Right cardiac atrium (tissue), 5 donors: ENCODE results near the gene B4GALT5. TPM values are rescaled to one million over a fixed set of nuclear protein-coding genes. Genes with fewer than 3 reads are reported as not detected.

ENCODE experiments used
- ATAC-seq, 2 donors: fragments of 200-7000 bp; cut with Tn5 transposase; one replicate each; pipeline versions ENCODE4 v1.8.0 to v1.9.1; 2020; ENCODE audit warnings: moderate library complexity in 2 of 2, mild to moderate bottlenecking in 1 of 2
- DNase-seq, 3 donors: peaks; one replicate each; pipeline ENCODE4 v3.0.0-alpha.2; 2020
- H3K27ac ChIP-seq: one replicate; pipeline ENCODE4 v1.5.1; 2013; ENCODE audit warnings: mild to moderate bottlenecking, low read length, control low read depth, moderate library complexity
- H3K27me3 ChIP-seq: one replicate; pipeline ENCODE4 v1.6.1; 2013; ENCODE audit not compliant: control insufficient read depth, insufficient read depth
- H3K4me1 ChIP-seq: one replicate; pipeline ENCODE4 v1.6.1; 2013; ENCODE audit warnings: low read length; ENCODE audit not compliant: control insufficient read depth, insufficient read depth
- H3K4me3 ChIP-seq: one replicate; pipeline ENCODE4 v1.5.1; 2013; ENCODE audit warnings: low read length, control low read depth
- H3K9me3 ChIP-seq: one replicate; pipeline ENCODE4 v1.6.1; 2013; ENCODE audit warnings: low read length; ENCODE audit not compliant: control insufficient read depth
- WGBS: extraction: QIAGEN DNeasy Blood & Tissue Kit; methylation state at CpG from one replicate; pipeline ENCODE4 v1.1.7; 2013; 5-methylcytosine and 5-hydroxymethylcytosine counted together
- intact Hi-C, 4 donors: fragments of 100-400 bp; cut with DNase I; formaldehyde crosslinking; loops; one replicate each; pipeline versions ENCODE4 v1.11.0 to v1.14.0; 2022 to 2023
- polyA plus RNA-seq: library from polyadenylated mRNA; stranded (reverse); fragments of 200-250 nt; gene quantifications from one replicate; pipeline ENCODE4 v1.2.3, GENCODE V29; 2013
- total RNA-seq, 4 donors: library from RNA; stranded (reverse); fragmentation: NEBNext Ultra II Directional; extraction: Animal tissue kit (Norgen Biotek cat#: 25700); gene quantifications; one replicate each; pipeline ENCODE4 v1.2.1, GENCODE V29; 2021
- donor health status: healthy with polysubstance abuse.
- donor health status: DM: no; HTN: yes; CAD: no.
- donor health status: DM: no; HTN: no; CAD: no.
- donor health status: DM: no; HTN: yes; CAD: no; lungs with severe emphysema.
- donor health status: DM: yes; HTN: yes; CAD: no.

B4GALT5 gene
- total and polyA plus RNA-seq, 5 donors, result 13.8 to 33.6 (median 23.2) TPM

GRCh38 chr20:49666911-49667310, 46.8 kb downstream of the B4GALT5 start:
- H3K9me3 ChIP-seq, result no peaks in the 10 kb centered on the region
- intact Hi-C loops, result no loop called here
- no peak overlapping the region for H3K4me3 ChIP-seq
- ATAC-seq (no peak), DNase-seq (no peak)
- no peak overlapping the region for H3K27ac ChIP-seq
- no peaks in the 10 kb centered on the region for H3K27me3 ChIP-seq
- WGBS, result 38% methylated on average over 3 of the region's 3 CpGs
- H3K4me1 ChIP-seq, result no peaks in the 10 kb centered on the region

- 96% methylated on average over 7 of the region's 7 CpGs for WGBS
- H3K9me3 ChIP-seq, result no peaks in the 10 kb centered on the region
- intact Hi-C loops, result no loop called here
- no peak overlapping the region for H3K27ac ChIP-seq
- no peak overlapping the region for H3K4me3 ChIP-seq
- DNase-seq (no peak), ATAC-seq (no peak)
- H3K27me3 ChIP-seq, result no peaks in the 10 kb centered on the region
- no peaks in the 10 kb centered on the region for H3K4me1 ChIP-seq
These were observed 47.9 kb downstream of the B4GALT5 start for GRCh38 chr20:49665796-49666195.

- ATAC-seq, result no peak
- WGBS, result 99% methylated on average over 3 of the region's 3 CpGs
- Histone ChIP-seq H3K27ac (no peak overlapping the region), H3K27me3 (no peaks in the 10 kb centered on the region), H3K4me1 (peaks cover 3% of the 10 kb centered on the region), H3K4me3 (no peak overlapping the region), H3K9me3 (no peaks in the 10 kb centered on the region)
- intact Hi-C loops, result no loop called here
- no peak for DNase-seq
These were observed 48.9 kb downstream of the B4GALT5 start for GRCh38 chr20:49664612-49665313.

- no peaks in the 10 kb centered on the region for H3K9me3 ChIP-seq
- peaks cover 6% of the 10 kb centered on the region for H3K4me1 ChIP-seq
- DNase-seq (no peak), ATAC-seq (no peak)
- intact Hi-C loops, result no loop called here
- no peak overlapping the region for H3K4me3 ChIP-seq
- H3K27me3 ChIP-seq, result no peaks in the 10 kb centered on the region
- H3K27ac ChIP-seq, result no peak overlapping the region
These were observed 50.6 kb downstream of the B4GALT5 start for GRCh38 chr20:49663112-49663511.

GRCh38 chr20:49661560-49662329, 51.9 kb downstream of the B4GALT5 start:
- intact Hi-C loops, result no loop called here
- Histone ChIP-seq H3K27me3 (no peaks in the 10 kb centered on the region), H3K27ac (no peak overlapping the region), H3K4me1 (peaks cover 10% of the 10 kb centered on the region), H3K4me3 (no peak overlapping the region), H3K9me3 (no peaks in the 10 kb centered on the region)
- ATAC-seq (peak in 1 of 2 donors; percentile 11), DNase-seq (no peak)
- WGBS, result 81% methylated on average over 8 of the region's 8 CpGs

- WGBS, result 98% methylated on average over 5 of the region's 5 CpGs
- H3K27me3 ChIP-seq, result no peaks in the 10 kb centered on the region
- peaks cover 10% of the 10 kb centered on the region for H3K4me1 ChIP-seq
- H3K9me3 ChIP-seq, result no peaks in the 10 kb centered on the region
- H3K27ac ChIP-seq, result no peak overlapping the region
- intact Hi-C loops, result no loop called here
- no peak overlapping the region for H3K4me3 ChIP-seq
- no peak for ATAC-seq
- DNase-seq, result no peak
These were observed 52.8 kb downstream of the B4GALT5 start for GRCh38 chr20:49660912-49661311.

GRCh38 chr20:49659056-49659455, 54.6 kb downstream of the B4GALT5 start:
- Histone ChIP-seq H3K4me3 (no peak overlapping the region), H3K27me3 (no peaks in the 10 kb centered on the region), H3K4me1 (peaks cover 10% of the 10 kb centered on the region), H3K27ac (no peak overlapping the region), H3K9me3 (no peaks in the 10 kb centered on the region)
- intact Hi-C loops, result no loop called here
- WGBS, result 70% methylated on average over 3 of the region's 3 CpGs
- ATAC-seq (no peak), DNase-seq (no peak)

- Histone ChIP-seq H3K27me3 (no peaks in the 10 kb centered on the region), H3K9me3 (no peaks in the 10 kb centered on the region), H3K27ac (no peak overlapping the region), H3K4me3 (no peak overlapping the region), H3K4me1 (peaks cover 10% of the 10 kb centered on the region)
- no peak for DNase-seq
- ATAC-seq, result no peak
- WGBS, result 92% methylated on average over 2 of the region's 2 CpGs
- intact Hi-C loops, result no loop called here
These were observed 55.2 kb downstream of the B4GALT5 start for GRCh38 chr20:49658508-49658907.

GRCh38 chr20:49657118-49657901, 56.4 kb downstream of the B4GALT5 start:
- peak; percentile 38 to 53 for ATAC-seq
- WGBS, result 59% methylated on average over 8 of the region's 8 CpGs
- Histone ChIP-seq H3K27ac (no peak overlapping the region), H3K27me3 (no peaks in the 10 kb centered on the region), H3K4me1 (peaks cover 10% of the 10 kb centered on the region), H3K4me3 (no peak overlapping the region), H3K9me3 (no peaks in the 10 kb centered on the region)
- no peak for DNase-seq
- intact Hi-C loops, result no loop called here

- H3K4me1 ChIP-seq, result peaks cover 10% of the 10 kb centered on the region
- no peaks in the 10 kb centered on the region for H3K9me3 ChIP-seq
- ATAC-seq (no peak), DNase-seq (no peak)
- H3K27ac ChIP-seq, result no peak overlapping the region
- H3K27me3 ChIP-seq, result no peaks in the 10 kb centered on the region
- no peak overlapping the region for H3K4me3 ChIP-seq
- intact Hi-C loops, result no loop called here
- WGBS, result 85% methylated on average over 7 of the region's 7 CpGs
These were observed 57.4 kb downstream of the B4GALT5 start for GRCh38 chr20:49656304-49656703.

GRCh38 chr20:49653925-49654434, 59.7 kb downstream of the B4GALT5 start:
- ATAC-seq (no peak), DNase-seq (no peak)
- intact Hi-C loops, result no loop called here
- H3K27me3 ChIP-seq, result no peaks in the 10 kb centered on the region
- 86% methylated on average over 8 of the region's 8 CpGs for WGBS
- no peak overlapping the region for H3K27ac ChIP-seq
- H3K9me3 ChIP-seq, result no peaks in the 10 kb centered on the region
- peaks cover 6% of the 10 kb centered on the region for H3K4me1 ChIP-seq
- H3K4me3 ChIP-seq, result no peak overlapping the region
